ENCODE results near the gene SORCS2. TPM values are rescaled to one million over a fixed set of nuclear protein-coding genes. Genes with fewer than 3 reads are reported as not detected.
A peak's percentile ranks its signal among the peaks of the same experiment; 100 is the strongest.

The SORCS2 gene
- total RNA-seq, 1 donor from 2014 or later: 2.8 TPM

- no peak for DNase-seq (ENCODE audit: low read depth)
Observed at GRCh38 chr4:7334521-7335275, 142.4 kb downstream of the SORCS2 start.

- DNase-seq (ENCODE audit: low read depth): peak; percentile 47
Observed at GRCh38 chr4:7335344-7336066, 143.2 kb downstream of the SORCS2 start.

GRCh38 chr4:7336067-7336569, 143.8 kb downstream of the SORCS2 start:
- no peak for DNase-seq (ENCODE audit: low read depth)

GRCh38 chr4:7336732-7337131, 144.4 kb downstream of the SORCS2 start:
- no peak for DNase-seq (ENCODE audit: low read depth)

- no peak for DNase-seq (ENCODE audit: low read depth)
Observed at GRCh38 chr4:7337196-7338058, 145.1 kb downstream of the SORCS2 start.

- no peak for DNase-seq (ENCODE audit: low read depth)
Observed at GRCh38 chr4:7338059-7338452, 145.7 kb downstream of the SORCS2 start.

- DNase-seq (ENCODE audit: low read depth): no peak
Observed at GRCh38 chr4:7338876-7339623, 146.7 kb downstream of the SORCS2 start.

GRCh38 chr4:7339751-7340552, 147.6 kb downstream of the SORCS2 start:
- no peak for DNase-seq (ENCODE audit: low read depth)

GRCh38 chr4:7340553-7341433, 148.5 kb downstream of the SORCS2 start:
- DNase-seq (ENCODE audit: low read depth): no peak

- DNase-seq (ENCODE audit: low read depth): no peak
Observed at GRCh38 chr4:7341491-7342222, 149.3 kb downstream of the SORCS2 start.

- no peak for DNase-seq (ENCODE audit: low read depth)
Observed at GRCh38 chr4:7342223-7343080, 150.1 kb downstream of the SORCS2 start.

GRCh38 chr4:7343081-7343655, 150.8 kb downstream of the SORCS2 start:
- no peak for DNase-seq (ENCODE audit: low read depth)

GRCh38 chr4:7343950-7344349, 151.6 kb downstream of the SORCS2 start:
- DNase-seq (ENCODE audit: low read depth): no peak

GRCh38 chr4:7344636-7345155, 152.4 kb downstream of the SORCS2 start:
- no peak for DNase-seq (ENCODE audit: low read depth)

GRCh38 chr4:7347981-7348380, 155.6 kb downstream of the SORCS2 start:
- DNase-seq (ENCODE audit: low read depth): no peak

Data from myocyte (in vitro differentiated cells).